DMS153 treated with DMSO at 0.1 percent for 48 hours (cell line): ENCODE data around the gene ZBTB16.
"Not testable (repeated sequence)": the region's sequence is repeated elsewhere in the genome, so short reads cannot be mapped to it uniquely, and the experiment has no call there.

Source experiments
- DNase-seq: peaks from one replicate; lab custom pipeline; 2025; ENCODE audit not compliant: unreplicated experiment; lab: John Stamatoyannopoulos, UW

ZBTB16 gene

GRCh38 chr11:114040706-114041211 lies 18.8 kb upstream of the ZBTB16 start:
- no peak for DNase-seq

- DNase-seq = no peak
These were observed 17.3 kb upstream of the ZBTB16 start for GRCh38 chr11:114042234-114042633.

- DNase-seq = no peak
These were observed 15.3 kb upstream of the ZBTB16 start for GRCh38 chr11:114044042-114044871.

- DNase-seq = no peak
These were observed 12.2 kb upstream of the ZBTB16 start for GRCh38 chr11:114047327-114047726.

GRCh38 chr11:114049050-114049449 lies 10.5 kb upstream of the ZBTB16 start:
- DNase-seq = no peak

GRCh38 chr11:114049766-114050165 lies 9.7 kb upstream of the ZBTB16 start:
- DNase-seq = not testable (repeated sequence)

- no peak for DNase-seq
These were observed 9.1 kb upstream of the ZBTB16 start for GRCh38 chr11:114050258-114050927.

- no peak for DNase-seq
These were observed 8.0 kb upstream of the ZBTB16 start for GRCh38 chr11:114051558-114051957.

GRCh38 chr11:114052160-114052559 lies 7.4 kb upstream of the ZBTB16 start:
- DNase-seq = no peak

- DNase-seq = no peak
These were observed 6.1 kb upstream of the ZBTB16 start for GRCh38 chr11:114053406-114053805.

DNA sequence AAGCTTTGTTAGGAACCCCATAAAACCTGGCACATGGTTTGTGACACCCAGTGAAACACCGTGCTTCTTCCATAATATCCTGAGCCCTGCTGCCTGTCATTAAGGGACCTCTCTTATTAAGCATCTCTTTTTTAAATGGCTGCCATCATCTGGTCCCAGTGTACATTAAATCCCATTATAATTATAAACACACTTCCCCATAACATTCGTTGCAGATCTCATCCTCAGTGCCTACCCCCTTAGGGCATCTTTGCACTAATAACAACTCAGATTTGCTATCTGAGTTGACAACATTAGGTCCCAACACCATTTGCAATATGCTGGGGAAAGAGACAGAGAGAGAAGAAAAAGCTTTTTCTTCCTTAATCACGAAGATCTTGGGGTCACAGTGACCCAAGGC lies 4.7 kb upstream of the ZBTB16 start:
- DNase-seq = no peak

DNA sequence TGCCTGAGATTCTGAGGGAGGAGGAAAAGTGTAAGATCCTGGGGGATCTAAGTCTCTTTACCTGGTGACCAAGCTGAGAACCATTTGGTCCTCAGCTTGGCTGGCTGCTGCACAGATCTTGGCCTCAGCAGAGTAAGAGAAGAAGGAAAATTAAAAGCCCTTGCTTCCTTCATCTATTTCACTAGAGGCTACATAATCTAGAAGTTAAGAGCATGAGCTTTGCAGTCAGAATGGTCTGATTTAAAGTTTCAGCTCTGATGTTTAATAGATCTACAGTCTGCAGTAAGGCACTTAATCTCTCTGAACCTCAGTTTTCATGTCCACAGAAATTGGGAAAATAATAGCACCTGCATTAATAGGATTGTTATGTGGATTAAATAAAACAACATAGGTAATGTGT lies 3.1 kb upstream of the ZBTB16 start:
- no peak for DNase-seq

DNA sequence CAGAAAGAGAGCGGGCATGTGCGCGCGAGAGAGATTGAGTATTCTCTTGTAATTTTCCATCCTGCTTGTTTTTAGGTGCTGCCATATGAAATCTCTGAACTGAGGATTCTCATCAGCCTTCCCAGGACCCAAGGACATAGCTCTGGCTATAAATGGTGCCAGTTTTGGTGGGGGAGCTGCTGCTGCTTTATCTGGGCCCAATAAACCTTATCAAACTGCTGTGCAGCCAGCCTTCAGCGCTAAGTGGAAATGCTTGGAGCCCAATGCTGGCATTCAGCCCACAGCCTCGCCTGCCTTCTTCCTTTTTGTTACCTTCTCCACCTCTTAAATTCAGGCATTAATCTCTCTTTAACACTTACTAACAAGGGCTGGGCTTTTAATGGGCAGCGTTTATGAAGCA lies 2.4 kb upstream of the ZBTB16 start:
- DNase-seq = no peak

DNA sequence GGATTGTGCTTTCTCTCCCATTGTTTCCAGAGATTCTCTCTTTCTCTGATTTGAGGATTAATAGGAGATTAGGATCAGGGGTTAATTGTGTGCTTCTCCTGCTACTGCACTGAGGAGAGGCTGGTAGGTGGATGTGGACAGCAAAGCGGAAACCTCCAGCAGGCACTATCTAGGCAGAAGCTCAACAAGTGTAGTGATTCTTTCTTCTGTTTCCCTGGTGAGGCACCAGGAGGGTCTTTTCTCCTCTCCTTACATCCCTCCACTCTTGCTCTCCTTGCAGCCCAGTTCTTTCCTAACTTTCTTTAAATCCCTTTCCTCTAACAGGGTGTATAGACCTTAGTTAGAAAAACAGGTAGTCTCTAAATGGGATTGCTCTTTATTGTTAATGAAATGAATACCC lies 1.9 kb upstream of the ZBTB16 start:
- DNase-seq = no peak

- no peak for DNase-seq
These were observed 1.3 kb upstream of the ZBTB16 start for GRCh38 chr11:114058026-114058706.

GRCh38 chr11:114058871-114059277 lies 637 bp upstream of the ZBTB16 start:
- DNase-seq = peak; percentile 15

GRCh38 chr11:114059984-114060391 lies 477 bp downstream of the ZBTB16 start:
- no peak for DNase-seq

- peak; percentile 24 for DNase-seq
These were observed 1.0 kb downstream of the ZBTB16 start for GRCh38 chr11:114060392-114061047.

DNA sequence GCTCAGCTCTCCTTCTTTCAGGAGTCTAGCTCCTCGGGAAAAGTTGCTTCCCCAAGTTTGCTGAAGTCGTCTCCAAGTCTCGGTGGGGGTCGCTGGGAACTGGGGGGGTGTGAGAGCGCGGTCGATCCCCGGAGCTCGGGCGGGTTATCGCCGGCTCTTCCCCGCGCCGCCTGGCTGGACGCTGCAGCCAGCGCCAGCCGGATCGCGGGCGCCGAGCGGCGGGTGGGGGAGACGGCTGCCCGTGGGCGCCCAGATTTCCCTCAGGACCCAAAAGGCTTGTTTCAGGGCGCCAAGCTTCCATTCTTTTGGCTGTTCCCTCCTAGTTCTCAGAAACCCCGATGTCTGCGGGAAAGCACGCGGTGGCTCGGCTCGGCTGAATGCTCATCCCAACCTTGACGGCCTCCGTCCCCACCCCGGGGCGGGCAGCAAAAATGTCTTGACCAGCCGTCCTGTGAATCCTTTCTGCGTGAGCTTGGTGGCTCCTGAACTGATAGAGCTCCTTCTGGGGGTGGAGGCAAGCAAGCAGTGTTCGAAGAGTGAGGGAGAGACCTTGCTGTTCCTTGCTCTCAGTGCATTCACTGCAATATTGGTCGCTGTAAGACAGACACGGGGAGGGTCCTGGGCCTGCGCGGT lies 1.7 kb downstream of the ZBTB16 start:
- DNase-seq = no peak

DNA sequence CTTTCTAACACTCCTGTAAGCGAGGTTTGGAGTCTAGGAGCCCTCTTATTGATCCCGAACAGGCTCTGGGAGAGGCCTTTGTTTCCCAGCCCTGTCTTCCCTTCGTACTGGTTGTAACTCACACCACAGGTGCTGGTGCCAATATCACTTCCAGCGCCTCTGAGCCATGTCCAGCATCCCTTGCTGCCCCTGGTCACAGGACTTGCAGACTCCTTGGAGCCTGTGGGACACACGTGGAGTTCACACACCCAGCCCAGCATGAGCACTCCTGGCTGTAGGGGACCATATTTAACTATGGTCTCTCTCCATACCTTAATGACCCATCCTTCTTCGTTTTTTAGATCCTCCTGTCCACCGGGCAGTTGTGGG lies 2.2 kb downstream of the ZBTB16 start:
- no peak for DNase-seq

- DNase-seq = no peak
These were observed 2.8 kb downstream of the ZBTB16 start for GRCh38 chr11:114062272-114062671.
